Loucy (cell line): ENCODE measurements around the gene CCR7.

Experiments
- CTCF ChIP-seq: fragments of 200-600 bp; sonication (generic); conservative IDR thresholded peaks from 2 replicates; pipeline ENCODE4 v1.5.1; 2014; ENCODE audit warnings: mild to moderate bottlenecking, antibody characterized with exemption, low read length
- EZH2phosphoT487 ChIP-seq: fragments of 200-600 bp; IDR thresholded peaks from 2 replicates; pipeline ENCODE4 v1.6.1; 2018; ENCODE audit warnings: antibody characterized with exemption, mild to moderate bottlenecking, moderate library complexity, borderline replicate concordance

DNA sequence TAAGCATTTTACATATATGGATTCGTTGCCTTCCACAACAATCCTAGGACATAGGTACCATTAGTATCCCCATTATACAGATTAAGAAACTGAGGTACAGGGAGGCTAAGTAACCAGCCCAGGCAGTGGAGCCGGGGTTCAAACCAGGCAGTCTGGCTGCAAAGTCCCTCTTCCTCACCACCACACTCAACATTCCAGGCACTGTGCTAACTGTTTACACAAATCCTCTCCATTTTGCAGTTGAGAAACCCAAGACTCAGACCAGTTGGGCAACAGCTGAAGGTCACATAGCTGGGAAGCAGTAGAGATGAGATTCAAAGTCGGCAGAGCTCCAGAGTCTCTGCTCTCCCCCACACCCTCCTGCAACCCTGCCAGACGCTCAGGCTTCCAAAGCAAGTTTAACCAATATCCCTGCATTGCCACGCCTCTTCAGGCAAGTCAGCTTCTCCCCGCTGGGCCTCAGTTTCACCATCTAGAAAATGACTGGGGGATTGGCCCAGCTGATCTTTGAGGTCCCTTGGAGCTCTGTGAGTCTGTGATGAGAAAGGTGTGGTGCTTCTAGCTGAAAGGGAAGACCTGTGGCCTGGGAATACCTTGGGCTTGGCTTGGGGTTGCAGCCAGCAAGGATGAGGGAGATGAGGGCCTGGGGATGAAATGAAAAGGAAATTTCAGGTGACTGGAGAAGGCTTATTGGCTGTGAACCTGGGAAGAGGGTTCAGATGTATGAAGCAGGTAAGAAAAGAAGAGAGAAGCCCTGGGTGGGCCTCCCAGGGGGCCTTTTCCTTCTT is 14.0 kb downstream of the CCR7 start:
- TF ChIP-seq CTCF (no peak), EZH2phosphoT487 (no peak)
